NCI-H1048 (cell line): ENCODE data around the gene CFAP77.
A peak's percentile ranks its signal among the peaks of the same experiment; 100 is the strongest.

Source experiments
- DNase-seq: peaks from one replicate; lab custom pipeline; 2025; lab: John Stamatoyannopoulos, UW

The CFAP77 gene

DNA sequence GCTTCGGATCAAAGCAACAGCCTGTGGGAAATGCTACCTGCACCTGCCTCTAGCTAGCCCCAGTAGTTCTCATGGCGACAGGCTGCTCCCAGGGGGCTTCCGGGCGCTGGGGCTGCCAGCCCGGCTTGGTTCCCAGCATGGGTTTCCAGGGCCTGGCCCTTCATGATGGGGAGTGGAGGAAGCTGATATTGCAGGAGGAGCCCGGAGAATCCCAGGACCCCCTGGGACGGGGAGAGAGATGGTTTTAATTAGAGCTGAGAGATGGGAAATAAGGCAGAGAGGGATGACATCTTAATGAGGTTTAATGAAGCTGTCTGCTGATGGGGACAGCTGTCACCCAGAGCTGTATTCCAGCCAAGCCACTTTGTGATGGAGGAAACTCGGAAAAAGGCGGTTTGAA lies 78.6 kb downstream of the CFAP77 start:
- DNase-seq = no peak

DNA sequence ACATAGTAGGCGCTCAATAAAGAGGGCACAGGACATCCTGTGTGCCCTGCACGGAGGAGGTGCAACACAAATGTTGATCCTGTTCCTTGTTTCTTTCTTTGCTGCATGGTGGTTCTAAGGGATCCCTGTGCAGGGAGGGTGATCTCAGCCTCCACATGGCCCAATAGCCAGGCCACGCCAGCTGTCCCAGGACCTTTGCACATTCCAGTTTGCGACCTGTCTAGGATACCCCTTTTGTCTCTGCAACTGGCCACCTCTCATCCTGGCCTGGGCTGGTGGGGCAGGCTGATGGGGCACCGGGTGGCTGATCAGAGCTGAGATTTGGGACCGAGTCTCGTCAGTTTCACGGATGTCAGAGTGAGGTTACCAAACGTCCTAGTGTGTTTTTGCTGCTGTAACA lies 79.5 kb downstream of the CFAP77 start:
- DNase-seq = no peak

DNA sequence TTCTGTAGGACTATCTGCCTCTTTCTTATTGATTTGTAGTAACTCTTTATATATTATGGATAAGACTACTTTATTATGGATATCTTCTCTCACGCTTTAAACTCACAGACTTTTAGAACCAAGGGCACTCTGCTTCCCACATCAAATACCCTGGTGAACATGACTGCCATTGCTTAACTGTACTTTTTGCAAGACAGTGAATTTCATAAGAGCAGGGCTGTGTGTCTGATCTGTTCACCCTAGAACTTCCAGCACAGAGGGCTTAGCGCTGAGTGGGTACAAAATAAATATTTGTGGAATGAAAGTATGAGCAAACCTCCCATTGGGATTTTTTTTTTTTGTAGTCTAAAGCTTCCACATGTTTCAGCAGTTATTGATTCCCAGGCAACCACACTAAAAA lies 84.8 kb downstream of the CFAP77 start:
- no peak for DNase-seq

DNA sequence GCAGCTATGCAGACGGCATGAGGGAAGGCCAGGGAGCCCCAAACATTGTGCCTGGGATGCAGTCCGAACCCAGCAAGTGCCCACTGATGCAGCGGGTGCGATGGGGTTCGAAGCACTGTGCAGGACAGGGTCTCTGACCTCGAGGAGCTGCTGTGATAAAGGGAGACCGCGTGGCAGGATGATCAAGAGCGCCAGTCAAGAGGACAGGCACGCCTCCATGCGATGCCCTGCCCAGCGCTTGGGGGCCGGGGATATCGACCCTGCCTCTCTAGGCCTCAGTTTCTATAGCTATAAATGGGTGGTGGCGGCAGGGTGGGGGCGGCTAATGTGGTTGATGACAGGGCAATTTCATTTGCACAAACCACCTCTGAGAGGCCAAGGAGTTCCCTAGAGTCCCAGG lies 87.7 kb downstream of the CFAP77 start:
- no peak for DNase-seq

DNA sequence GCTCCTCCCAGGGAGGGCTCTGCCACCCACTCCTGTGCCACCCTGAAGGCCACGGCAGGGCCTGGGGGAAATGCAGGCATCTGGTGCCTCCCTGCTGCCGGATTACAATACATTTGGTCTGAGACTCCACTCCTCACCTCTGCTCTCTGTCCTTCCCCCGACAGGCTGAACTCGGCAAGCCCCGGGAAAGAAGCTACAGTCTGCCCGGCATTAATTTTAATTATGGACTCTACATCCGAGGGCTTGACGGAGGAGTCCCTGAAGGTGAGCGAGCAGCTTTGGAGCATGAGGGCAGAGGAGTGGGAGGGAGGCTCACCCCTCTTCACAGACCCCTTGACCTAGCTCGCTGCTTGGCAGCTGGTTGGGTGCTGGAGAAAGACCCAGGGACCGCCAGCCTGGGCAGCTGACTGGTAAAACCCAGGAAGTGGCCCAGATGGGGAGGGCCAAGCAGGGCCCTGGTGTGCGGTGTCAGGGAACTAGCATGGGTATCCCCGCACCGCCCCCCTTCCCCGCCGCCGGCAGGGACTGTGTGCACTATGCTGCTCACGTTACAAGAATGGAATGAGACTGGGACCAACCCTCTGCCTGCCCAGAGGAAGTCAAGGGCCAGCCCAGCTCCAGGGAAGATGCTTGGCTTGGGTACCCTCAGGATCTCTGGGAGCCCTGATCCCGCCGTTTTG lies 88.7 kb downstream of the CFAP77 start:
- DNase-seq = no peak

DNA sequence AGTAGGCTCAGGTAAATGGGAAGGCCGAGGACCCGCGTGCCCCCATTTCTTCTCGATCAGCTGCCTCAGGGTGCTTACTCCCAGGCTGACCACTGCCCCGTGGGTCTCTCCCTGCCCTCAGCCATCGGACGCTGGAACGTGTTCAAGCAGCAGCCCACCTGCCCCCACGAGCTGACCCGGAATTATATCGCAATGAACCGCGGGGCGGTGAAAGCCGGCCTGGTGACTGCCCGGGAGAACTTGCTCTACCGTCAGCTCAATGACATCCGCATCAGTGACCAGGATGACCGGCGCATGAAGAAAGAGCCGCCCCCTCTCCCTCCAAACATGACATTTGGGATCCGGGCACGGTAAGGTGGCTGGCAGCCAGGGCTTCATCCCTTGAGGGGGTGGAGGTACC lies 89.2 kb downstream of the CFAP77 start:
- no peak for DNase-seq

DNA sequence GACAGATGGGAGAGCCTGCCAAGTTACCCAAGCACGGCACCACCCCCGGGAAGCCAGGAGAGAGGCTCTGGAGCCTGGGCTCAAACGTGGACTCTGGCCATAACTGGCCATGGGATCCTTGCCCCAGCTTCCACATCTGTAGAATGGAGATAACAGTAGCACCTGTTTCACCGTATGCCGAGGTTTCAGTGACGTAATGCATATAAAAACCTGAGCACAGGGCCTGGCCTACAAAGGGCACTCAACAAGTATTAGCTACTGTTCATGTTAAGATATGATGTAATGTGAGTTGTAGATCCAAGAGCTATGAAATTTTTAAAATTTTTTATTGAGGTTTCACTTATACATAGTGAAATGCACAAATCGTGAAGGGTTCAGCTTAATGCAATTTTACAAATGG lies 90.2 kb downstream of the CFAP77 start:
- no peak for DNase-seq

DNA sequence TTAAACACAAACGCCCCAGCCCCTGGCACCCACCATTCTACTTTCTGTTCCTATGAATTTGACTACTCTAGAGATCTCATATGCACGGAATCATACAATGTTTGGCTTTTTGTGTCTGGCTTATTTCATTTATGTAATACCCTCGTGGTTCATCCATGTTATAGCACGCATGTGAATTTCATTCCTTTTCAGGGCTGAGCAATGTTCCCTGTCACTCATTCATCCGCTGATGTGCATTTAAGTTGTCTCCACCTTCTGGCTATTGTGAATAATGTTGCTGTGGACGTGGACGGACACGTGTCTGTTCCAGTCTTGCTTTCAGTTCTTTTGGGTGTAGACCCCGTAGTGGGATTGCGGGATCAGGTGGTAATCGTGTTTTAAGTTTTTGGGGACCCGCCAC lies 92.5 kb downstream of the CFAP77 start:
- DNase-seq = no peak

DNA sequence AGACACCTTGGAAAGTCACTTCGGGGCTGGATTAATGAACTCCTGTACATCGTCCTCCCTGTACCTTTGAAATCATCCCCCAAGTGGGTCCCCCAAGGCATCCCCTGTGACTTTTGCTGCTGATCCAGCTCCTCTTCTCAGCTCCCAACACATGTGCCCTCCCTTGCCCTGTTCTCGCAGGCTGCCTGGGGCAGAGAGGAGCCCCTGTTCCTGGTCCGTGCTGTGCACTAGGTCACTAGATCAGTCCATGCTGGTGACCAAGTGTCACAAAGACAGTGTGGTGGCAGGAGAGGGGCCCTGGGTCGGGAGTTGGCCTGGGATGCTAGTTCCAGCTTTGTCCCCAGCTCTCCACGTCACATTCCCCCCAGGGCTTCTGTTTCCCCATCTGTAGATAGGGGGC lies 93.1 kb downstream of the CFAP77 start:
- DNase-seq = no peak

DNA sequence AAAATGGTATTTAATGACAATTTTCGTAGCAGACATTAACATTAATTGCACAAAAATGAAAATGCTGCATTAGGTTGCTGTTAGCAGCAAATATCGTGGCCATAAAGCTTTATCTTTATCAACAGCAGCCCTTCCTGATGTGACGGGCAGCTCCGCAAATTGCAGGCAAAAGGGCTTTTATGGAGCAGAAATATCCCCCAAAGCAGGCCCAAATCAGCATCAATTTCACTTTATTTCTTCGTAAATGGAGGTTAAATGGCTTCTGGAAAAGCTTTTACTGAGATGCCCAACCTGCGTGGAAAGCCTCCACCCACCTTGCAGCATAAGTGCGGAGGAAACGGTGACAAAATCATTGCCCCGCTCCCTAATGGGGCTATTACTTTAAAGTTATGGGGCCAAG lies 94.5 kb downstream of the CFAP77 start:
- DNase-seq = no peak

DNA sequence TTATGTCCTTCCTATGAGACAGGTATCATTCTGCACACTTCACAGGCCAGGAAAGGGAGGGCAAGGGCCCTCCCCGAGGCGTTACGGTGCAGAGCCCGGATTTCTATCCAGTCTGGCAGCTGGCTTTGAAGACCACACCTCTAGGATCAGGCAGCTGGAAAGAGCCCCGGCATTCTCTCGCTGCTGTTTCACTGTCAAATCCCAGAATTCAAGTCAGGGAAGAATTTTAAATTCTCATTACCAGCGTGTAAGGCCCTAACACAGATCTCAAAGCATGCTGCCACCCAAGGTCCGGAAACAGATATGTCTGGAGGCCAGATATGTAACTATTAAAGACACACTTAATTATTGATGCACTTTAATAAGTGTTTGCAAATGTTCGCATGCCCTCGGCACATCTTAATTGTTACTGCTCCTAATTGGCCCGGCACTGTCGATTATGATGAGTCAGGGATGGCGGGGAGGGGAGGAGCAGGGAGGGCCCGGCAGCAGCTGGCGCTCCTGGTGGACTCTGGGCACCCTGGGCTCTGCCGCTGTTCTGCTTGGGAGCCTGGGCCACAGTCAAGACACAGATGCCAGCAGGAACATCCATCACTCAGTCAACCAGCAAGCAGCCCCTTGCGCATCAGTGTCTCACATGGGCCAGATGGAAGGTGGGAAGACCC lies 96.1 kb downstream of the CFAP77 start:
- no peak for DNase-seq

DNA sequence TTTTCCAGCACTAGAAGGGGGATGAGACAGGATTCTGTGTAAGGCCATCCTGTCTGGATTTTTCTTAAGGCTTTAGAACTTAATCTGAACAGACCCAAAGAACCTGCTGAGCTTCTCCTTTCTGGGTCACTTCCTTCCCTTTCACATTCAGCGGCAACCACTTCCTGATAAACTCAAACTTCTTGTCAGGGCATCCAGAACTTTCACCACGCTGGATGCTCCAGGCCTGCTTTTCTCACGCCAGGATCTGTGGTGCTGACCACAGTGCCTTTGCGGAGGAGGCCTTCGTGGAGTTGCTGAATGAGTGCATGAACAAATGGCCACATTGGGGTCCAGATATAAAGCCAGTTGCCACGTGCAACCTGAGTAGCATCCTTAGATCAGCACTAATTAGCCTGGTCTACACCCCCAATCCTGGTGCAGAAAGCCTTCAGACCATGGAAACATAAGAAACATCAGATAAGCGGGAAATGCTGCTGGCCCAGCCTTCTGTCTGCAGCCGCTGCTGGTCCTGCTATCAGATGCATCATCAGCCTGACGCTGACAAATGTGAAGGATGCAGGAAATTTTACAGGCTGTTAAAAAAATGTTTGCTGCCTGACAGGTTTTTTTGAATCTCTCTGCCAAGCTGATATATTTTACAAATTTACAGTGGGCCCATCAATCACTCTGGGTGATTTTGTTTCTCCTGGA lies 97.1 kb downstream of the CFAP77 start:
- DNase-seq = no peak

DNA sequence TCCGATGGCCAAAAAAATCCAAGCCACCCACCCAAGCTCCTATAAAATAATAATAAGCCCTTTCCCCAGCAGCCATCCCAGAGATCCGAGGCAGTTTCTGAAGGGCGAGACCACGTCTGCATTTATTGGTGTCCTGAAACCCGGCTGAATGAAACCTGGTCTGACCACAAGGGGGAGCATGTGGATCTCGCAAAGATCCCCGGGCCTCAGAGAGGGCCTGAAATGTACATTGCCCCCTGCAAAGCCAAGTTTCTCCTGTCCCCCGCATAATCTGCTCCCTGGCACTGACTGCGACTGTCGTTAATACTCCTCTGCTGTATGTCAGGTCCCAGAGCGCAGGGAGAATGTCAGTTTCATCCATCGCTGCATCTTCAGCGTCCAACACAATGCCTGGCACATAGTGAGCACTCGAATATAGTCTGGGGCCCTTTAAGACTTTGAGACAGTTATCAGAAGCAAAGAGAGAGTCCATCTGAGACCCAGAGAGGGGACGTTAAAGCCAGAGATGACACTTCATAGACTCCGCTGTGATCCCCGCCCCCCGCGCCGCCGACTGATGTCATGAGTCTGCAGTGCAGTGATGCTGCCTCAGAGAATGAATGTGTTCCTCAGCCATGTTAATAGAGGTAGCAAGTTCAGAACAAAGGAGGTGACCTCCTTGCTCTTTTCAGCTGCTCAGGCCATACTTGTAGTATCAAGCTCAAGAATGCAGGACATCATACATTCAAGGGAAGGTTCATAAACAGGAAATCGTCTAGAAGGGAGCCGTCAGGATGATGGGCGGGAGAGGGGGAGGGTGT lies 97.9 kb downstream of the CFAP77 start:
- DNase-seq = peak; percentile 36

DNA sequence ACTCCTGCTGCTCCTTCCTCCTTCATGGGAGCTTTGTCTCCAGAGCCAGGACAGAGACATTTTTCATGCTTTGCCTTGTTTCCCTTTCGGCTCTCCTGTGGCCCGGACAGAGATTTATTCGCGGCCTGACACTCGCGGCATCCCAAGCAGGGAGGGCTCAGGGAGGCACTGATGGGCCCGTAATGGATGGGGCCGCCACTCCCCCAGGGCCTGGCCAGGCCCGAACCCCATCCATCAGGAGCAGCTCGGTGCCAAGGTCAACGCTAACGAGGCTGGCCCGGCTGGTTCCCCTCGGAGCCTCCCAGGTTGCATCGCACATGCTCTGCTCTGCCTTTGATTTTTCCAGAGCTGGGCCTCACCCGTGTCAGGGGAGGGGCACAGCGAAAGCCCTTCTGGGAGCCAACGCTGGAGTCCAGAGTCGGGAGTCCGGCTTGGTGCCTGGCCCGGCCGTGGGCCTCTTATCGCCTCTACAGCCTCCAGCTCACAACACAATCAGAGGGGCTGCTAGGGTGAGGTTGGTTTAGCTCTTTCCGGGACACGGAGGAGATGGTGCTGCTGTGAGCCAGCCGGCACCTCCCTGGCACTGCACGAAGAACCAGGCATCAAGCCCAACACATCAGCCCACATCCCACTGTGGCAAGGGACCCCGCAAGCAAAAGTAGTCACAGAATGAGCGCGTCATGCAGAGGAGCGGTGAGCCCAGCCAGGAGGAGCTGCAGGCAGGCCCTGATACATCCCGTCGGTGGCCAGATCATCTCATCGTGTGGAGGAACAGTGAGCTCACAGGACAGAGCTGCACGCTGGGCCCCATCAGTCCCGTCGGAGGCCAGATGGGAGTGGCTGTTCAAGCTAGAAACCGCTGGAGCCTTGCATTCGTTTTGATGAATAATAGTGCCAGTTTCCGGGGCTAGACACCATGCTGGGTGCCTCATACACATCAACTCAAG lies 100.2 kb downstream of the CFAP77 start:
- no peak for DNase-seq

DNA sequence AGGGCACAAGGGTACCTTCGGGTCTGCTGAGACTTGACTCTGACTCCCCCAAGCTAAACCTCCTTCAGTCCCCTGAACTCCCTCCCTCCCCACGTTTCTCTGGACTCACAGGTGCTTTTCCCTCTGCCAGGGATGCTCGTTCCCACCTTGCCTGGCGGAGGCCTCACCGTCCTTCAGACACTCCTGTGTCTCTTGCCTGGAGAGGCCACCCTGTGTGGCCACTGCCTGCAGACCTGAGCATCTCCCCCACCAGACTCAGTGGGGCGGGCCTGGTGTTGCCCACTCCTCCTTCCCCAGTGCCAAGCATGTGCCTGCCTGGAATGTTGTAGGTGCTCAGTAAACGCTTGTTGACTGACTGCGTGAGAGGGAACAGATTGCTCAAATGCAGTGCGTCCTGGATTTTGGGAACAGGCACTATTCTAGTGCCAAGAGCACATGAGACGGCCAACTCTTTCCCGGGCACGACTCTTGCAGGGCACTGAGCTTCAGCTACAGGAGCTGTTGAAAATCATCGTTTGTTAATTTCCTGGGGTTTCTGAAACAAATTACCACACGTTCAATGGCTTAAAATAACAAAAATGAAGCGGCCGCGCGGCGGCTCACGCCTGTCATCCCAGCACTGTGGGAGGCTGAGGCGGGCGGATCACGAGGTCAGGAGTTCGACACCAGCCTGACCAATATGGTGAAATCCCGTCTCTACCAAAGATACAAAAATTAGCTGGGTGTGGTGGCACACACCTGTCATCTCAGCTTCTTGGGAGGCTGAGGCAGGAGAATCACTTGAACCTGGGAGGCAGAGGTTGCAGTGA lies 101.4 kb downstream of the CFAP77 start:
- no peak for DNase-seq

DNA sequence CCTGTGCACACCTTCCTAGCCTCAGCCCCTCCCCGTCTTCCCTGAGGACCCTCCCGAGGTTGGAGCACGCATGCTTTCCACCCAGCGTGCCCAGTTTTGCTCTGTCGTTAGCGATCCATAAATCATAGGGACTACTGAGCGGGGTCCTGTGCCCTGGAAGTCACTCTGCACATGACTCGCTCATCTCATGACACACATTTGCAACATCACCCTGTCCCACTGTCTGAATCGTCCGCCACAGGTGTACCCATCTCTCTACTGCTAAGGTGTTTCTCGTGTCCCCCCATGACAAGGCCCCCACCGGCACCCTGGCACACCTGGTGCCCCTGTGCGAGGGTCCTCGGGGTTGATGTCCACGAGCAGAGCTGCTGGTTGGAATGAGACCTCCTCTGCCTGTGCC lies 103.4 kb downstream of the CFAP77 start:
- DNase-seq = no peak

DNA sequence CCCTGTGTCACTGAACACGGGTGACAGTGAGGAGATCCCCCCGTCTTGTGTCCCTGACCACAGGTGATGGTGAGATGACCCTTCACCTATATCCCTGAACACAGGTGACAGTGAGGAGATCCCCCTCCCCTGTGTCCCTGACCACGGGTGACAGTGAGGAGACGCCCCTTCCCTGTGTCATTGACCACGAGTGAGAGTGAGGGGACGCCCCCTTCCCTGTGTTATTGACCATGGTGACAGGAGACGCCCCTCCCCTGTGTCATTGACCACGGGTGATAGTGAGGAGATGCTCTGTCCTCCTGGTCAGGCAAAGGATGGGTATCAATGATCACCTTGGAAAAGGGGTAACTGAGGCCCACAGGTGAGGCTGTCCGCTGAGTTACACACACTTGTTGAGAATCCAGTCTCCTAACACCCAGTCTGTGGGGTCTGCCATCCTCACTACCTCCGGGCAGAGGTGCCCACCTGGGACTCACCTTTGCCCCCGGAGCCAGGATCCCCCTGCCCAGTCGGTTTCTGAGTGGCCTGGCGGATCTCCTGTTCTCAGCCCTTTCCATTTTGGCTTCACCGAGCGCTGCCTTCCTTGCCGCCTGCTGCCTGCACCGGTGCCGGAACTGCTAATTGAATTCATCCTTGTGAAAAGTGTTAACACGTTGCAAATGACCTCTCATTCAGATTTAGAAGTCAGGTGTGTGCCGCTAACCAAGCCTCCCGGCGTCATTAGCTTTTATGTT lies 104.2 kb downstream of the CFAP77 start:
- DNase-seq = no peak

DNA sequence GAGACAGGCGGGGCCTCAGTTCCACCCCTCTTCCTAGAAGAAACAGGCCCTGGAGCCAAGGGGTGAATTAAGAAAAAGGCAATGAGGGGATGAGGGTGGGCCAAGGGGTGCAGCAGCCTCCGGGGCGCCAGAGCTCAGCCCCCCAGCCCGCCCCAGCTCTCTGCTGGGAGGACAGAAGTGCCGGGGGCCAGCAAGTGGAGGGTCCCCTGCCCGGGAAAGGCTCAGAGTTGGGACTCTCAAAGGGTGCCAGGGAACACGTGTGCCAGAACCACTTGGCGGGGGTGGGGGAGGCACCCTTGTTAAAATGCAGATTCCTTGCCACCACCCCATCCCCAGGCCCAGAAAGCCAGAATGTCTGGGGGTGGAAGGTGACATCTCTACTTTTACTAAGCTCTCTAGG lies 104.8 kb downstream of the CFAP77 start:
- DNase-seq = no peak

DNA sequence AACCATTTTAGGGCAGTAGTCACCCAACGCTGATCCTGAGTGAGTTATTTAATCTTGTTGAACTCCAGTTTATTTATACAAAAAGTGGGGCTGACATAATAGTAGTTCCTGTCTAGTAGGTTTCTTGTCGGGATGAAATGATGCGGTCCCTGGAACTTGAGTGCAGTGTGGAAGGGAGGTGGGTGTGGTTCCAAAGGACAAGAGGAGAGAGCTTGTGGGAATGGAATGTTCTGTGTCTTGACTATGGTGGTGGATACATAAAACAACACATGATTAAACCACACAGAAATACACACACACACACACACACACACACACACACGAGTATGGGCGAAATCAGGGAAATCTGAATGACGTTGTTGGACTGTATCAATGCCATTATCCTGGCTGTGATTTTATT lies 106.3 kb downstream of the CFAP77 start:
- DNase-seq = no peak

DNA sequence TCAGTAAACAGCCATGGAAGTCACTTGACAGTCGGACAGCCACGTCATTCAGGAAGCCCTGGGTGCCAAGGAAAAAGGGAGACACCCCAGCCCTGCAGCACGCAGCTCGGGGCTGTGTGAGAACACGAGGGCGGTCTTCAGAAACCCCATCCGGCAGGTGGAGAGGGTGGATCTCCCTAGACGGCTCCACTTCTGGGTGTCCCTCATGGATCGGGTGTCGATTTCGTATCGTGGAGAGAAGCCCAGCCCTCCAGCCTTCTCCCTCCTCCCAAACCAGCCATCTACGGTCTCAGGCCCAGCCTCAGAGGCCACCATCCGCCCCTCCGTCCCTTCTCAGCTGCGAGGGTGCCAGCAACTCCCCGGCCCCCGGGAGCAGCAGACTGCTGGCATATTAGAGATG lies 106.9 kb downstream of the CFAP77 start:
- DNase-seq = no peak
